A549 (cell line): ENCODE results near the gene ACTN2. TPM values are rescaled to one million over a fixed set of nuclear protein-coding genes. Genes with fewer than 3 reads are reported as not detected.
A peak's percentile ranks its signal among the peaks of the same experiment; 100 is the strongest.

ENCODE experiments used
- ATAC-seq, 2 experiments: fragments of 200-7000 bp in 1 of 2; fragments of >200 bp in 1 of 2; cut with Nextera tagmentation in 1 of 2; cut with Tn5 transposase in 1 of 2; 3 replicates each; pipeline versions ENCODE4 v1.8.0 to v1.9.1; 2018 to 2020; ENCODE audit warnings: mild to moderate bottlenecking in 1 of 2, moderate library complexity in 1 of 2
- CTCF ChIA-PET: fragments of 300-600 bp; sonication (Branson Sonifier 250); formaldehyde crosslinking; extraction: SDS; loops from one replicate; lab custom pipeline; 2021; ENCODE audit warnings: antibody characterized with exemption, inconsistent platforms; lab: Yijun Ruan, JAX
- POLR2A ChIA-PET: fragments of 350-600 bp; formaldehyde crosslinking; extraction: SDS; loops from one replicate; lab custom pipeline; 2021; ENCODE audit warnings: antibody characterized with exemption, inconsistent platforms; lab: Yijun Ruan, JAX
- DNase-seq, 2 experiments: peaks; one replicate each; pipeline versions ENCODE4 v3.0.0 to v3.0.0-alpha.2; 2011 to 2016; ENCODE audit warnings: low read depth in 1 of 2, low spot score in 1 of 2
- FAIRE-seq: peaks from 2 replicates; lab custom pipeline; 2011; peaks lifted over from hg19 to GRCh38; lab: Jason Lieb, UNC
- H3K27ac ChIP-seq, 2 experiments: fragments of >200 bp; sonication (Bioruptor Twin); formaldehyde crosslinking; 3 replicates each; pipeline ENCODE4 v1.5.1; 2016 to 2017
- H3K4me1 ChIP-seq: fragments of >200 bp; sonication (Bioruptor Twin); formaldehyde crosslinking; 3 replicates; pipeline ENCODE4 v1.6.1; 2016
- H3K4me2 ChIP-seq: fragments of >200 bp; sonication (Bioruptor Twin); formaldehyde crosslinking; 3 replicates; pipeline ENCODE4 v1.6.1; 2016
- H3K4me3 ChIP-seq: fragments of >200 bp; sonication (Bioruptor Twin); formaldehyde crosslinking; 3 replicates; pipeline ENCODE4 v1.5.1; 2016
- H3K9me3 ChIP-seq: fragments of >200 bp; sonication (Bioruptor Twin); formaldehyde crosslinking; 3 replicates; pipeline ENCODE4 v1.6.1; 2016
- BHLHE40 ChIP-seq: IDR thresholded peaks from 2 replicates; pipeline ENCODE4 v1.6.1; 2012; ENCODE audit warnings: low read depth, low read length, inconsistent platforms
- EP300 ChIP-seq, 2 experiments: fragments of >200 bp; sonication (Bioruptor Twin); formaldehyde crosslinking; IDR thresholded peaks; 2 replicates in 1 of 2; 3 replicates in 1 of 2; pipeline ENCODE4 v1.6.1; 2016 to 2017
- FOXS1 ChIP-seq: fragments of 250-450 bp; sonication (Bioruptor Pico); IDR thresholded peaks from 2 replicates; pipeline ENCODE4 v1.5.0; 2020; ENCODE audit warnings: mild to moderate bottlenecking, moderate library complexity
- HDAC2 ChIP-seq: fragments of 200-600 bp; sonication (generic); IDR thresholded peaks from 2 replicates; pipeline ENCODE4 v1.6.1; 2016
- HEYL ChIP-seq: fragments of 250-450 bp; sonication (Bioruptor Pico); IDR thresholded peaks from 2 replicates; pipeline ENCODE4 v1.8.0; 2021; ENCODE audit warnings: mild to moderate bottlenecking, moderate library complexity
- JUN ChIP-seq, 2 experiments: fragments of >200 bp; sonication (Bioruptor Twin); formaldehyde crosslinking; IDR thresholded peaks; 2 replicates in 1 of 2; 3 replicates in 1 of 2; pipeline ENCODE4 v1.6.1; 2016 to 2017
- NPAS2 ChIP-seq: fragments of 250-450 bp; sonication (Bioruptor Pico); IDR thresholded peaks from 2 replicates; pipeline ENCODE4 v1.8.0; 2022; ENCODE audit warnings: mild to moderate bottlenecking, moderate library complexity, borderline replicate concordance
- RAD21 ChIP-seq, 2 experiments: fragments of >200 bp in 1 of 2; sonication (Bioruptor Twin) in 1 of 2; formaldehyde crosslinking in 1 of 2; IDR thresholded peaks in 1 of 2; conservative IDR thresholded peaks in 1 of 2; 2 replicates in 1 of 2; 3 replicates in 1 of 2; pipeline ENCODE4 v1.6.1; 2012 to 2018; ENCODE audit warnings: inconsistent platforms in 1 of 2
- RCOR1 ChIP-seq: fragments of 150-350 bp; IDR thresholded peaks from 2 replicates; pipeline ENCODE4 v1.6.1; 2014; ENCODE audit warnings: antibody characterized with exemption, low read length, low read depth
- RFX5 ChIP-seq: fragments of 450-650 bp; IDR thresholded peaks from 2 replicates; pipeline ENCODE4 v1.7.1; 2014; ENCODE audit warnings: antibody characterized with exemption, mild to moderate bottlenecking, moderate library complexity
- SMC3 ChIP-seq: fragments of >200 bp; sonication (Bioruptor Twin); formaldehyde crosslinking; IDR thresholded peaks from 3 replicates; pipeline ENCODE4 v1.6.1; 2018; ENCODE audit warnings: inconsistent platforms
- TP53 ChIP-seq: fragments of 250-450 bp; sonication (Bioruptor Pico); IDR thresholded peaks from 2 replicates; pipeline ENCODE4 v1.5.0; 2021; ENCODE audit warnings: mild to moderate bottlenecking, moderate library complexity
- ZFP36 ChIP-seq: fragments of 450-650 bp; IDR thresholded peaks from 2 replicates; pipeline ENCODE4 v1.6.1; 2014; ENCODE audit warnings: borderline replicate concordance; ENCODE audit not compliant: partially characterized antibody
- ZSCAN20 ChIP-seq: fragments of 250-450 bp; sonication (Bioruptor Pico); IDR thresholded peaks from 2 replicates; pipeline ENCODE4 v1.8.0; 2022; ENCODE audit warnings: mild to moderate bottlenecking, moderate library complexity
- WGBS: methylation state at CpG from one replicate; pipeline ENCODE4 v1.1.6; 2017; ENCODE audit errors: missing lambda C conversion rate; 5-methylcytosine and 5-hydroxymethylcytosine counted together
- polyA plus RNA-seq, 4 experiments: library from polyadenylated mRNA; depleted of rRNA in 3 of 4; stranded (reverse); fragments of >200 nt; fragmentation: RNase III in 1 of 4; extraction: RNeasy Plus Mini Kit Qiagen cat#74134 plus additional on column Dnase treatment in 1 of 4; gene quantifications; 2 replicates in 3 of 4; 3 replicates in 1 of 4; pipeline ENCODE4 v1.2.3, GENCODE V29; 2011 to 2017
- TF ChIP-seq, protein P1 (sequence below): fragments of 200-600 bp; sonication (generic); IDR thresholded peaks from 2 replicates; pipeline ENCODE4 v1.6.1; 2016; ENCODE audit warnings: antibody characterized with exemption, mild to moderate bottlenecking, moderate library complexity
- TF ChIP-seq, protein P2 (sequence below): fragments of 150-350 bp; IDR thresholded peaks from 2 replicates; pipeline ENCODE4 v1.6.1; 2014; ENCODE audit warnings: low read depth, mild to moderate bottlenecking, low read length
- TF ChIP-seq, protein P3 (sequence below): IDR thresholded peaks from 2 replicates; pipeline ENCODE4 v1.6.1; 2012
- TF ChIP-seq, protein P4 (sequence below): fragments of >200 bp; sonication (Bioruptor Twin); formaldehyde crosslinking; IDR thresholded peaks from 2 replicates; pipeline ENCODE4 v1.6.1; 2016
- TF ChIP-seq, protein P5 (sequence below): fragments of 250-450 bp; sonication (Bioruptor Pico); IDR thresholded peaks from 2 replicates; pipeline ENCODE4 v1.5.0; 2021; ENCODE audit warnings: mild to moderate bottlenecking, moderate library complexity, borderline replicate concordance

The ACTN2 gene
- polyA plus RNA-seq, 2 of the 4 experiments (the other 2 are of a cell fraction): not detected

DNA sequence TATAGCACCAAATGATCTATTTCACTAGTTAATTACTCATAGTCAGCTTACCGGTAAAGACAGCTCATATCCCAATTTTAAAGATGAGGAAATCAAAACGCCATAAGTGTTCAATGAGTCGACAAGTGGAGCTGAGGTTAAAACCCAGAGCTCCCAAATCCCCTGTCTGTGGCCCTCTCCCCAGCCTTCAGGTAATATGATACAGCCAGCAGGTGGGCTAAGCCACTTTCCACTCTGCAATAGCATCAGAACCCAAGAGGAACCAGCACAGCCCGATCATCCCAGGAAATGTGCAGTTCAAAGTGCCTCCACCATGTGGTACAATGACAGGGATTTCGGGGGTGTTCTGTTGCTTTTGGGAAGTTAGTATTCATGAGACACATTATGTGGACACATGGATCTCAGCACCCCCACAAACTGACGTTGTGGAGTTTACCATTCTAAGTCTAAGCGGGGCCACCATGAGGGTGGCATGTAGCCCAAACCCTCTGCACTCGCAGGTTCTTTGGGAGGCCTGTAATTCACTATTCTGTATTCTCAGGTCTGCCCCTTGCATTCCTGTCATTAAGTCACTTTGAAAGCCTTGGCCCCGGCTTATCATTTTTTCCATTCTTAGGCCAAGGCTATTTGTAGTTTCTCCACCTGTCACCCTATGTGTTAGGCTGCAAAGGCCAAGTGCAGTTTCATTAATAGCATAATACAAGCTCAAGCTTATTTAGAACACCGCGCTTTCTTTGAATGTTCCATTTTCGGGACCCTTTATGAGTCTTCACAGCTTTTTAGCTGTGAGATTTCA lies 26.3 kb upstream of the ACTN2 start:
- H3K9me3 ChIP-seq: no peaks in the 10 kb centered on the region
- no peak overlapping the region for H3K27ac ChIP-seq
- no peak for DNase-seq
- ChIA-PET POLR2A (no interaction called here), CTCF (no interaction called here)
- 34% methylated on average over 12 of the region's 12 CpGs for WGBS
- H3K4me3 ChIP-seq: no peak overlapping the region
- H3K4me1 ChIP-seq: no peaks in the 10 kb centered on the region
- H3K4me2 ChIP-seq: no peak overlapping the region
- no peak for FAIRE-seq
- peak in 1 of 2 experiments; percentile 19; a peak in 1 of 6 replicates for ATAC-seq
- TF ChIP-seq BHLHE40 (no peak), JUN (IDR thresholded peaks at IDR 0.05) (no peak), RCOR1 (no peak), RAD21 (conservative IDR thresholded peaks at IDR 0.05 in 1 of 2, IDR thresholded peaks at IDR 0.05 in 1 of 2) (no peak), ZFP36 (no peak), ZSCAN20 (no peak), NPAS2 (no peak), RFX5 (no peak), HEYL (CRISPR knock-in tag) (no peak), SMC3 (no peak), HDAC2 (no peak), TP53 (CRISPR knock-in tag) (no peak), FOXS1 (CRISPR knock-in tag) (no peak), EP300 (IDR thresholded peaks at IDR 0.05) (no peak)
- TF ChIP-seq, protein P1, sequence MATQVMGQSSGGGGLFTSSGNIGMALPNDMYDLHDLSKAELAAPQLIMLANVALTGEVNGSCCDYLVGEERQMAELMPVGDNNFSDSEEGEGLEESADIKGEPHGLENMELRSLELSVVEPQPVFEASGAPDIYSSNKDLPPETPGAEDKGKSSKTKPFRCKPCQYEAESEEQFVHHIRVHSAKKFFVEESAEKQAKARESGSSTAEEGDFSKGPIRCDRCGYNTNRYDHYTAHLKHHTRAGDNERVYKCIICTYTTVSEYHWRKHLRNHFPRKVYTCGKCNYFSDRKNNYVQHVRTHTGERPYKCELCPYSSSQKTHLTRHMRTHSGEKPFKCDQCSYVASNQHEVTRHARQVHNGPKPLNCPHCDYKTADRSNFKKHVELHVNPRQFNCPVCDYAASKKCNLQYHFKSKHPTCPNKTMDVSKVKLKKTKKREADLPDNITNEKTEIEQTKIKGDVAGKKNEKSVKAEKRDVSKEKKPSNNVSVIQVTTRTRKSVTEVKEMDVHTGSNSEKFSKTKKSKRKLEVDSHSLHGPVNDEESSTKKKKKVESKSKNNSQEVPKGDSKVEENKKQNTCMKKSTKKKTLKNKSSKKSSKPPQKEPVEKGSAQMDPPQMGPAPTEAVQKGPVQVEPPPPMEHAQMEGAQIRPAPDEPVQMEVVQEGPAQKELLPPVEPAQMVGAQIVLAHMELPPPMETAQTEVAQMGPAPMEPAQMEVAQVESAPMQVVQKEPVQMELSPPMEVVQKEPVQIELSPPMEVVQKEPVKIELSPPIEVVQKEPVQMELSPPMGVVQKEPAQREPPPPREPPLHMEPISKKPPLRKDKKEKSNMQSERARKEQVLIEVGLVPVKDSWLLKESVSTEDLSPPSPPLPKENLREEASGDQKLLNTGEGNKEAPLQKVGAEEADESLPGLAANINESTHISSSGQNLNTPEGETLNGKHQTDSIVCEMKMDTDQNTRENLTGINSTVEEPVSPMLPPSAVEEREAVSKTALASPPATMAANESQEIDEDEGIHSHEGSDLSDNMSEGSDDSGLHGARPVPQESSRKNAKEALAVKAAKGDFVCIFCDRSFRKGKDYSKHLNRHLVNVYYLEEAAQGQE: no peak
- TF ChIP-seq, protein P2, sequence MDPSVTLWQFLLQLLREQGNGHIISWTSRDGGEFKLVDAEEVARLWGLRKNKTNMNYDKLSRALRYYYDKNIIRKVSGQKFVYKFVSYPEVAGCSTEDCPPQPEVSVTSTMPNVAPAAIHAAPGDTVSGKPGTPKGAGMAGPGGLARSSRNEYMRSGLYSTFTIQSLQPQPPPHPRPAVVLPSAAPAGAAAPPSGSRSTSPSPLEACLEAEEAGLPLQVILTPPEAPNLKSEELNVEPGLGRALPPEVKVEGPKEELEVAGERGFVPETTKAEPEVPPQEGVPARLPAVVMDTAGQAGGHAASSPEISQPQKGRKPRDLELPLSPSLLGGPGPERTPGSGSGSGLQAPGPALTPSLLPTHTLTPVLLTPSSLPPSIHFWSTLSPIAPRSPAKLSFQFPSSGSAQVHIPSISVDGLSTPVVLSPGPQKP: no peak
- TF ChIP-seq, protein P3, sequence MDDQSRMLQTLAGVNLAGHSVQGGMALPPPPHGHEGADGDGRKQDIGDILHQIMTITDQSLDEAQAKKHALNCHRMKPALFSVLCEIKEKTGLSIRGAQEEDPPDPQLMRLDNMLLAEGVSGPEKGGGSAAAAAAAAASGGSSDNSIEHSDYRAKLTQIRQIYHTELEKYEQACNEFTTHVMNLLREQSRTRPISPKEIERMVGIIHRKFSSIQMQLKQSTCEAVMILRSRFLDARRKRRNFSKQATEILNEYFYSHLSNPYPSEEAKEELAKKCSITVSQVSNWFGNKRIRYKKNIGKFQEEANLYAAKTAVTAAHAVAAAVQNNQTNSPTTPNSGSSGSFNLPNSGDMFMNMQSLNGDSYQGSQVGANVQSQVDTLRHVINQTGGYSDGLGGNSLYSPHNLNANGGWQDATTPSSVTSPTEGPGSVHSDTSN: no peak
- TF ChIP-seq, protein P4, sequence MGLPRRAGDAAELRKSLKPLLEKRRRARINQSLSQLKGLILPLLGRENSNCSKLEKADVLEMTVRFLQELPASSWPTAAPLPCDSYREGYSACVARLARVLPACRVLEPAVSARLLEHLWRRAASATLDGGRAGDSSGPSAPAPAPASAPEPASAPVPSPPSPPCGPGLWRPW: no peak
- TF ChIP-seq, protein P5, sequence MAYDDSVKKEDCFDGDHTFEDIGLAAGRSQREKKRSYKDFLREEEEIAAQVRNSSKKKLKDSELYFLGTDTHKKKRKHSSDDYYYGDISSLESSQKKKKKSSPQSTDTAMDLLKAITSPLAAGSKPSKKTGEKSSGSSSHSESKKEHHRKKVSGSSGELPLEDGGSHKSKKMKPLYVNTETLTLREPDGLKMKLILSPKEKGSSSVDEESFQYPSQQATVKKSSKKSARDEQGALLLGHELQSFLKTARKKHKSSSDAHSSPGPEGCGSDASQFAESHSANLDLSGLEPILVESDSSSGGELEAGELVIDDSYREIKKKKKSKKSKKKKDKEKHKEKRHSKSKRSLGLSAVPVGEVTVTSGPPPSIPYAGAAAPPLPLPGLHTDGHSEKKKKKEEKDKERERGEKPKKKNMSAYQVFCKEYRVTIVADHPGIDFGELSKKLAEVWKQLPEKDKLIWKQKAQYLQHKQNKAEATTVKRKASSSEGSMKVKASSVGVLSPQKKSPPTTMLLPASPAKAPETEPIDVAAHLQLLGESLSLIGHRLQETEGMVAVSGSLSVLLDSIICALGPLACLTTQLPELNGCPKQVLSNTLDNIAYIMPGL (CRISPR knock-in tag): no peak
